HG02981 (cell line): ENCODE results near the gene SMAD3.

Experiments used
- ATAC-seq: cut with Tn5 transposase; IDR thresholded peaks from one replicate; pipeline ENCODE4 v1.9.1; 2021; ENCODE audit warnings: mild to moderate bottlenecking, moderate library complexity; ENCODE audit not compliant: unreplicated experiment

SMAD3 gene

DNA sequence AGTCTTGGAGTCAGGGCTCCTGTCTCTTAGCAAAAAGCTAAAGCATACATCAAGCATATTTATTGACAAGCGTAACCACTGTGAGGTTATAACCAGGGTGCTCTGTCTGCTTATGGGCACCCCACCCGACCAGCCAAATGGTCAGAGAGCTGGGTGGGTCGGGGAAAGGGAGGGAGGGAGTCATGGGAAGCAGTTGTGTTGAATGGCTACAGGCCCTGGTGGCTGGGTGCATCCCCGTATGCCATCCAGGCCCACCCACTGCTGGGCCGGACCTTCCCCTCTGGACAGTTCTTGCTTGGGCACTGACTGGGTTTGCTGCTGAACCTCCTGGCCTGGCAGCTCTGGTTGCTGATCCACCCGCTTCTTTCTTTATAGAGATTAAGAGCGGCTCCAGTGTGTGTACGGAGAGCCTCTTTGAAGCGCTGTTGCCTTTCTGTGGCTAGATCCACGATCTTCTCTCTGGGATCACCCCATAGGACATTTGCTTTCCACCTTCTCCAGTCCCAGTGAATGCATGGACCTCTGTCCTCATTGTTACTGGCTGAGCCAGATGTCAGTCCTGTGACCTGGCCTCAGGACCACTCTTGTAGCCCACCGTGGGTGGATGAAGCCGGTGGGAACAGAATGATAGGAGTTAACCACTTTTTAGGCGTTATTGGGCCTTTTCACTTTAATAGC, 59.6 kb downstream of the SMAD3 start:
- no peak for ATAC-seq

DNA sequence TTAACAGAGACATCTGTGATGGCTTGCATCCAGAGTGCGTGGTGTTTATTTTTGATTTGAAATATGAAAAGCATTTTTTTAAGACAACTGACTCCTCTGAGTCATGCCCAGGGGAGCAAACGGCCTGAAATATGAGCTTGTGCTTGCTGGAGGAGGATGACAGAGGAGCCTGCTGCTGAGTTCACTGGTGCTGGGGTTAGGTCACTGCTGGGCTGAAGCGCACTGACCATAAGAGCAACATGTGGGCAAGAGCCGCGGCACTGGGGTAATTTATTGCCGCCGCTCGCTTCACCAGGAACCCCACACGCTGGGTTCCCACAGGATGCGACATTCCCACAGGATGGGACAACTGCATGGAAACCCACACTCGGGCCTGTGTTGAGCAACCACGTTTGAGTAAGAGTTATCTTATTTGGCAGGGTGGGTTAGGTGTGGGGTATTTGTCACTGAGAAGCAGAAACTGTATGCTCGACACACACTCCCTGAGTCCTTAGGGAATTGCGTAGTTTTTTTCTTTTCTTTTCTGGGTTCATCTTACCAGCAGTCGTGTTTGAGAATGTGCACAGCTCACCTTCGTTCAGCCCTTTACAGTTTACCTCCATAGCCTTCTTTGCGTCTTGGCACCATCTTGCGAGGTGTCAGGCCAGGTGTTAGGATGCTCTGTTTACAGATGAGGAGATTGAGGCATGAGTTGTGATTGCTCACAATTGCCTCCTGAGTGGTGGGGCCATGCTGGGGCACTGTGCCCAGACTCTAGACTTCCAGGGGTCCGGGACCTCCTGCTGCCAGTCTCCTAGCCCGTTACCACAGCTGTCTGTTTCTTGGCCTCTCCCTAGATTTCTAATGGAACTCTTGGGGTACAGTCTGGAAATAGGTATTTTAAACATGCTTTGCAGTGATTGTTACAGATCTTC, 60.4 kb downstream of the SMAD3 start:
- ATAC-seq: no peak

GRCh38 chr15:67126551-67127330, 61.3 kb downstream of the SMAD3 start:
- no peak for ATAC-seq

GRCh38 chr15:67127331-67127664, 61.9 kb downstream of the SMAD3 start:
- ATAC-seq: no peak

- no peak for ATAC-seq
Observed at GRCh38 chr15:67127965-67128364, 62.6 kb downstream of the SMAD3 start.

DNA sequence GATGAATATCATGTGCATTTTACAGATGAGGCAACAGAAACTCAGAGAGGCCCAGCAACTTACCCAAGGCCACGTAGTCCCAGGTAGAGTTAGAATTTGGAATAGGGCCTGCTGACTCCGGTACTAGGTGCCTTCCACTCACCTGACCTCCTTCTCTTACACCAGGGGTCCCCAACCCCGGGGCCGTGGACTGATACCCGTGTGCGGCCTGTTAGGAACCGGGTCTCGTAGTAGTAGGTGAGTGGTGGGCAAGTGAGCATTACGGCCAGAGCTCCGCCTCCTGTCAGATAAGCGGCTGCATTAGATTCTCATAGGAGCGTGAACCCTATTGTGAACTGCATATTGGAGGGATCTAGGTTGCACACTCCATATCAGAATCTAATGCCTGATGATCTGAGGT, 64.8 kb downstream of the SMAD3 start:
- no peak for ATAC-seq

DNA sequence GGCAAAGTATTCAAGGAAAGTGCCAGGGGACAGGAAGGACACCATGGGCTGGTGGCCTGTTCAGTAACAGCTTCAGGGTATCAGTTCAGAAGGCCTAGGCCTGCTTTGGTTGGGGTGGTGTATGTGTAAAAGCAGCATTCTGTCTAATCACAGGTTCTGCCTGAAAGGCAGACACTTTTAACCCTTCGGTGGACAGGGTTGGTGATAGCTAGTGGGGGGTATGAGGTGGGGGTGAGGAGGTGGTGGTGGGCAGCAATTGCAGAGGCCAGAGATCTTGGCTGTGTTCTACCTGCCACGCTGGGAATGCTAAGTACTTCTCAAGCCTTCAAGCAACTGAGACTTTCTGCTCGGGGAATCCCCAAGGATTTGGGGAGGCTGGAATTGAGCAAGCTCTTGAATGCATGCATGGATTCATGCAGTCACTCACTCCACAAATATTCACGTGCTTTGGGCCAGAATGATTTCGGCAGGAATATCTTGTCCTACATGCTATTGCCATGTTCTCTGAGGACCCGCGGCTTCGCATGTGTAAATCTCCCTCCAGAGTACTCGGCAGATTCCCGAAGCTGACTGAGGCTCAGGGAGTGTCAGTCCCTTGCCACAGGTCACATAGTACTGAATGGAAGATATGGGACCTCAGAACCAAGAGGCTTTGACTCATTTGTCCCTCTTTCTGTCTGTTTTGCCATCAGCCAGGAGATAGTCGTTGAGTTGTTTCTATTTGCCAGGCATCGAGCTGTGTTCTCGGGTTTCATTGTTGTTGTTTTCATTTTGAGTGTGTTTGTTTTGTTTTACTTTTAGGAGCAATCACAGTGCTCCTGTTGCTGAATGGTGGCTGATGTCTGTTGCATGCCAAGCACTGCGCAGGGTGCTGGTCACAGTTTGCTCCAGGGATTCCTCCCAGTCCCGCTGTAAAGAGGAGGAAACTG, 65.5 kb downstream of the SMAD3 start:
- ATAC-seq: no peak

DNA sequence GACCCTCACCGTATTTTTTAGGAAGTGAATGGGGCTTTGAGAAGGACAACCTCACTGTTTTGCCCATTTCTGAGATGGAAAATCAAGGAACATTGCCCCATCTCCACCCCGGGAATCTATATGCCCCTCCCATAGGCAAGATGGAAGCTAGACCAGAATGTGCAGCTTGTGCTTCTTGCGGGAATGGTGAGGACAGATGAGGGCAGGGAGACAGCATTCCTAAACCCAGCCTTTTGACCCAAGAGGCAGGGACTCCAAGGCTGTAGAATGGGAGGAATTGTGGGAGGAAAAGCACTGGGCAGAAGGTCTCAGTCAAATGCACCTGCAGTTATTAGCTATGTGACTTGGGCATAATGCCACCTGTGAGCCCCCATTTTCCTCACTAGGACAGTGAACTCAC, 66.9 kb downstream of the SMAD3 start:
- ATAC-seq: no peak

- ATAC-seq: no peak
Observed at GRCh38 chr15:67133026-67133425, 67.6 kb downstream of the SMAD3 start.

- ATAC-seq: no peak
Observed at GRCh38 chr15:67133738-67134066, 68.3 kb downstream of the SMAD3 start.

GRCh38 chr15:67134067-67134838, 68.9 kb downstream of the SMAD3 start:
- ATAC-seq: no peak

DNA sequence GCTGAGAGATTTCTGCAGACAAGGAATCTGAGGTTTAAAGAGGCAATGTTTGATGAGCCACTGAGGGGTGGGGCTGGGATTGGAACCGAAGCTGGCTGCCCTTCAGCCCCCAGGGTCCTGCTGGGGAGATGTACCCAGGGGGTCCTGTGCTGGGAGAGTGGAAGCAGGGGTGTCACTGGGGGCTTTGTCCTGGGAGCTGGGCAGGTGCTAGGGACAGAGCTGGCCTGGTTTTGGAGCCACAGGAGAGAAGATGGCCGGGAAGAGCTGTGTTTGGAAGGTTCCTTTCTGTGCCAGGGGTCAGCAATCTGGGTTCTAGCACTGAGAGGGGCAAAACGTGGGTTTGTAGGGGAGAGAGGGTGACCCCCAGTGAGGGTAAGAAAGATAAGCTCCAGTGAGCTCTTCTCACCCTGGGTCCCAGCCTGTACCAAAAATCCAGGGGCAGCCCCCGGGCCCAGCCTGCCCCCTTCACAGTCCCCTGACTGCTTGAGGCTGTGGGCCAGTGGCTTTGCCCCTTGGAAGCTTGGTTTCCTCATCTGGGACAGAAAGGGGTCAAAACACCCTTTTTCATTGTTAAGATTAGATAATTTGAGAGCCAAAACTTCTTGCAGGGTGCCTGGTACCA, 69.6 kb downstream of the SMAD3 start:
- no peak for ATAC-seq

- no peak for ATAC-seq
Observed at GRCh38 chr15:67135494-67135893, 70.1 kb downstream of the SMAD3 start.

DNA sequence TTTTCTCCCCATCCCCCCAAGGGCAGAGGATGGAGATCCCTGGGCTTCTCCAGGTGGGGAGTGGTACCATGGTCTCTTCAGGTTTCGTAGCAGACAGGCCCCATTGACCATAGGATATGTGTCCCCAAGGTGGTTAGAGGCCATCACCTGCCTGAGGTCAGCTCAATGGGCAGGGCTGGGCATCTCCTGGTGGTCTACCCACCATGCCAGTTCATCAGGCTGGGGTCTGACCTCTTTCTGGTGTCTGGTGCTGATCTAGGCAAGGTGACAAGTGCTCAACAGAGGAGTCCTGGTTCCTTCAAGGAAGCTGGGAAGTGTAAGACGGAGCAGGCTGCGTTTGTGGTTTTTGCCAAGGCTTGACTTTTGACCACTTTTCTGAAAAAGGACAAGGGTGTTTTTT, 71.4 kb downstream of the SMAD3 start:
- ATAC-seq: no peak

- no peak for ATAC-seq
Observed at GRCh38 chr15:67137319-67137718, 71.9 kb downstream of the SMAD3 start.

DNA sequence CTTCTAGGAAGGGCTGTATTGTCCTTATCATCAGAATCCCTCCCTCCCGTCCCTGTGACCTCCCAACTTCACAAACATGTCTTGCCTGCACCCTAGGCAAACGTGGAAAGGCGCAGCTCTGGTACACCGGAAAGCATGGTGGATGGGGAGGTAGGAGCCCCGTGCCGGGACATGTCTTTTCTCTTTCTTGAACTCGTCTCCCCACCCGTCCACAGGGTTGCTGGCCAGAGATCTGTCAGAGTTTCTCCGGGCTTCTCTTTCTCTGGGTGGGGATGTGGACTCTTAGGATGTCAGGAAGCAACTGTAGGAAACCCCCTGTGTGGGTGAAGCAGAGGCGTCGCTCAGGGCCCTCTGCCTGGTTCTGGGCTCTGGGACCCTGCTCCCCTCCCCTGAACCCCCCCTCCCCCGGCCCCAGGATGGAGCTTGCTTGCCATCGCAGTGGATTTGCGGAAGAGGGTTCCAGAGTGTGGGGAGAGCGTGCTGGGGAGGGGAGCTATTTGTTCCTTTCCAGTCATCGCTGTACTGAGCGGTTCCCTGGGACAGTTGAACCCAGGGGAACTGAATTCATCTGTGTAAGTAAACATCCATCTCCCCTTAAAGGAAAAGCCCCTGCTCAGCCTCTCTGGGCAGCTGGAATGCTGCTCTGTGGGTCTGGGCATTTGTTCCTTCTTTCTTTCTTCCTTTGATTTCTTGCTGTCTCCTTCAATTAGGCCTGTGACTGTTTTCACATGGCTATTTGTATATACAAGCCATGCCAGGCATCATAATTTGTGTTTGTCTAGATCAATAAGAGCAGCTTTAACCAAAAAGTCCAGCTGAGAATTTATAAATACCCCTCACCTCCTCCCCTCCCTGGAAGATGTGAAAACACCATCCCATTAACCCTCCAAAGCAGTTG, 72.8 kb downstream of the SMAD3 start:
- no peak for ATAC-seq

- ATAC-seq: no peak
Observed at GRCh38 chr15:67138891-67139855, 73.8 kb downstream of the SMAD3 start.
